Astrocyte of the spinal cord (primary cell): ENCODE data around the gene CCND1.
"Not testable (repeated sequence)": the region's sequence is repeated elsewhere in the genome, so short reads cannot be mapped to it uniquely, and the experiment has no call there.

Source experiments
- DNase-seq: peaks from one replicate; pipeline ENCODE4 v3.0.0; 2011; ENCODE audit warnings: low read depth, low spot score
- H3K4me3 ChIP-seq: 2 replicates; pipeline ENCODE4 v1.5.1; 2011; ENCODE audit warnings: low read depth, mild to moderate bottlenecking, low read length, moderate library complexity
- CTCF ChIP-seq: IDR thresholded peaks from 2 replicates; pipeline ENCODE4 v1.5.1; 2012; ENCODE audit warnings: low read depth, mild to moderate bottlenecking, low read length, inconsistent platforms
- in situ Hi-C: cut with HindIII; loops from 2 replicates; pipeline ENCODE4 v1.10.0; 2017; ENCODE audit warnings: low sequenced_read_pairs

CCND1 gene

GRCh38 chr11:69617682-69618081 lies 23.3 kb upstream of the CCND1 start:
- TF ChIP-seq CTCF, result no peak
- DNase-seq, result no peak
- in situ Hi-C loops, result no loop called here

GRCh38 chr11:69618237-69618636 lies 22.7 kb upstream of the CCND1 start:
- DNase-seq, result no peak
- H3K4me3 ChIP-seq, result no peak overlapping the region
- in situ Hi-C loops, result no loop called here
- no peak for TF ChIP-seq CTCF

More at GRCh38 chr11:69617682-69618081, 23.3 kb upstream of the CCND1 start:
- H3K4me3 ChIP-seq, result no peak overlapping the region

- no peak for DNase-seq
- H3K4me3 ChIP-seq, result no peak overlapping the region
- in situ Hi-C loops, result no loop called here
- no peak for TF ChIP-seq CTCF
These were observed 20.2 kb upstream of the CCND1 start for GRCh38 chr11:69620683-69621290.

GRCh38 chr11:69622097-69622681 lies 18.8 kb upstream of the CCND1 start:
- in situ Hi-C loops, DNase-seq, H3K4me3 ChIP-seq: not testable (repeated sequence)

GRCh38 chr11:69624293-69624692 lies 16.7 kb upstream of the CCND1 start:
- no peak overlapping the region for H3K4me3 ChIP-seq
- in situ Hi-C loops, result no loop called here
- TF ChIP-seq CTCF, result no peak
- DNase-seq, result no peak

GRCh38 chr11:69625476-69625875 lies 15.5 kb upstream of the CCND1 start:
- TF ChIP-seq CTCF, result no peak
- DNase-seq, result no peak
- no peak overlapping the region for H3K4me3 ChIP-seq
- in situ Hi-C loops, result no loop called here

- no peak for TF ChIP-seq CTCF
- in situ Hi-C loops, result no loop called here
These were observed 13.4 kb upstream of the CCND1 start for GRCh38 chr11:69627551-69627950.

More at GRCh38 chr11:69627551-69627950, 13.4 kb upstream of the CCND1 start:
- H3K4me3 ChIP-seq, result no peak overlapping the region
- no peak for DNase-seq
